ENCODE results near the gene LENG1.

Gene LENG1

GRCh38 chr19:54108496-54108895 lies 51.0 kb downstream of the LENG1 start:
- DNase-seq (ENCODE audit: low spot score) = no peak

DNA sequence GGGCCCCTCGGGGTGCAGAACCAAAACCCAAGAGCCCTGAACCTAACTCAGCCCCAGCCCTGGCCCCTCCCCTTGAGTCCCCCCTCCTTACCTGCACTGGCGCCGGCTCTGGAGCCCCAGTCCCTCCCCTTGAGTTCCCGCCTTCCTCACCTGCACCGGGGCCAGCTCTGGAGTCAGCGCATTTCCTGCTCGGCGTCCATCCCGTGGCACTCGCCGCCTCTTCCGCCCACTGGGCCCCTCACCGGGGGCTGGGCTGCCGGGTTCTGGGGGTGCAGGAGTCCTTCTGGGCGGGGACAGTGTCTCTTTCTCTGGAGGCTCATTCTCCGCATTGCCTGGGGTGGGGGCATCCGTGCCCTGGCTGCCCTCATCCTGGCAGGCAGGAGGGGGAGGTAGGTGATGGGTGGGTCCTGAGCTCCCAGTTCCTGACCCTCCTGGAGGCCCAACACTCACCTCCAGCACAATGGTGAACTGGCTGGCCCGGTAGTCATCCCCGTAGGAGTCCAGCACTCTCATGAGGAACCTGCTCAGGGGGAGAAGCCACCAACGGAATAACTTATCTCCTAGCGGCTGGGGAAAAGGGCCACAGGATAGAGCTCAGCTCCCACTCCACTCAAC lies 51.5 kb downstream of the LENG1 start:
- DNase-seq (ENCODE audit: low spot score) = no peak

GRCh38 chr19:54106716-54107115 lies 52.8 kb downstream of the LENG1 start:
- no peak for DNase-seq (ENCODE audit: low spot score)

GRCh38 chr19:54105796-54106195 lies 53.7 kb downstream of the LENG1 start:
- DNase-seq (ENCODE audit: low spot score) = no peak
